Measurements from ENCODE around the gene BCAS3.

The BCAS3 gene

GRCh38 chr17:60896996-60897395 lies 219.3 kb downstream of the BCAS3 start:
- no peak overlapping the region for H3K4me3 ChIP-seq (ENCODE audit: low read depth, low read length)
- H3K27me3 ChIP-seq (replicated peaks), result no peaks in the 10 kb centered on the region
- no peak for DNase-seq
- no peaks in the 10 kb centered on the region for H3K36me3 ChIP-seq (replicated peaks)
- TF ChIP-seq CTCF (IDR thresholded peaks at IDR 0.05; ENCODE audit: low read depth, low read length, missing control alignments), result no peak
- H3K27ac ChIP-seq, result no peak overlapping the region
- in situ Hi-C loops (cut with HindIII; ENCODE audit: low pct_ligation_motif_present, low sequenced_read_pairs), result no loop called here

GRCh38 chr17:60899115-60899514 lies 221.5 kb downstream of the BCAS3 start:
- Histone ChIP-seq H3K36me3 (replicated peaks) (no peaks in the 10 kb centered on the region), H3K27ac (no peak overlapping the region), H3K27me3 (replicated peaks) (no peaks in the 10 kb centered on the region), H3K4me3 (ENCODE audit: low read depth, low read length) (no peak overlapping the region)
- DNase-seq, result no peak
- no peak for TF ChIP-seq CTCF (IDR thresholded peaks at IDR 0.05; ENCODE audit: low read depth, low read length, missing control alignments)
- in situ Hi-C loops (cut with HindIII; ENCODE audit: low pct_ligation_motif_present, low sequenced_read_pairs), result no loop called here

GRCh38 chr17:60900688-60901087 lies 223.0 kb downstream of the BCAS3 start:
- in situ Hi-C loops (cut with HindIII; ENCODE audit: low pct_ligation_motif_present, low sequenced_read_pairs), result no loop called here
- no peak overlapping the region for H3K4me3 ChIP-seq (ENCODE audit: low read depth, low read length)
- no peaks in the 10 kb centered on the region for H3K36me3 ChIP-seq (replicated peaks)
- no peak overlapping the region for H3K27ac ChIP-seq
- no peak for DNase-seq
- TF ChIP-seq CTCF (IDR thresholded peaks at IDR 0.05; ENCODE audit: low read depth, low read length, missing control alignments), result no peak
- H3K27me3 ChIP-seq (replicated peaks), result no peaks in the 10 kb centered on the region

GRCh38 chr17:60901242-60901641 lies 223.6 kb downstream of the BCAS3 start:
- no peak for DNase-seq
- Histone ChIP-seq H3K27me3 (replicated peaks) (no peaks in the 10 kb centered on the region), H3K4me3 (ENCODE audit: low read depth, low read length) (no peak overlapping the region), H3K36me3 (replicated peaks) (no peaks in the 10 kb centered on the region), H3K27ac (peak overlapping the region; percentile 90)
- in situ Hi-C loops (cut with HindIII; ENCODE audit: low pct_ligation_motif_present, low sequenced_read_pairs), result no loop called here
- peak; percentile 1 for TF ChIP-seq CTCF (IDR thresholded peaks at IDR 0.05; ENCODE audit: low read depth, low read length, missing control alignments)

- H3K27ac ChIP-seq, result peak overlapping the region; percentile 90
- no peak overlapping the region for H3K4me3 ChIP-seq (ENCODE audit: low read depth, low read length)
- no peak for DNase-seq
- in situ Hi-C loops (cut with HindIII; ENCODE audit: low pct_ligation_motif_present, low sequenced_read_pairs), result no loop called here
- H3K36me3 ChIP-seq (replicated peaks), result no peaks in the 10 kb centered on the region
- no peaks in the 10 kb centered on the region for H3K27me3 ChIP-seq (replicated peaks)
- no peak for TF ChIP-seq CTCF (IDR thresholded peaks at IDR 0.05; ENCODE audit: low read depth, low read length, missing control alignments)
Observed at GRCh38 chr17:60901806-60902205, 224.2 kb downstream of the BCAS3 start.

DNA sequence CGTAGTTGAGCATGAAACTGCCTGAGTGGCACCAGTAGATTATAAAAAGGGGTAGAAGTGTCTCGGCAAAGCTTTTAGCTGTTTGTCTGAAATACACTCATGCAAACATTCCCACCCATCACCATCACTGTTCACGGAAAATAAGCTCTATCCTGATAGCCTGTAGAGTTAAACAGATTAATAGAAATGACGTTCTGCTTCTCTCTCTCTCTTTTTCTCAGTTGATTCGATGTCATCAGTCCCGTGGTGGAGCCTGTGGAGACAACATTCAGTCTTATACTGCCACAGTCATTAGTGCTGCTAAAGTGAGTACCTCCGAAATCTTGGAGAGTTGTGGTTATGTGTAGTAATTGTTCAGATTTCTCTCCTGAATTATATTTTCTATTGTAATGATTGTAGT lies 224.7 kb downstream of the BCAS3 start:
- Histone ChIP-seq H3K4me3 (ENCODE audit: low read depth, low read length) (peak overlapping the region; percentile 3), H3K27me3 (replicated peaks) (no peaks in the 10 kb centered on the region), H3K36me3 (replicated peaks) (no peaks in the 10 kb centered on the region), H3K27ac (peak overlapping the region; percentile 90)
- in situ Hi-C loops (cut with HindIII; ENCODE audit: low pct_ligation_motif_present, low sequenced_read_pairs), result no loop called here
- TF ChIP-seq CTCF (IDR thresholded peaks at IDR 0.05; ENCODE audit: low read depth, low read length, missing control alignments), result no peak
- peak; percentile 53 for DNase-seq

Measured in brain microvascular endothelial cell (primary cell).